Esophagus squamous epithelium (tissue), 5 donors: Measurements from ENCODE around the gene CMAS. TPM values are rescaled to one million over a fixed set of nuclear protein-coding genes. Genes with fewer than 3 reads are reported as not detected.
"Not testable (repeated sequence)": the region's sequence is repeated elsewhere in the genome, so short reads cannot be mapped to it uniquely, and the experiment has no call there.

Source experiments
- DNase-seq: peaks from one replicate; lab custom pipeline; 2025; lab: John Stamatoyannopoulos, UW
- H3K27ac ChIP-seq, 4 donors: fragments of 200-600 bp; sonication (generic); one replicate each; pipeline ENCODE4 v1.5.1; 2016 to 2019; ENCODE audit warnings: mild to moderate bottlenecking in 1 of 4
- H3K27me3 ChIP-seq, 4 donors: fragments of 200-600 bp; sonication (generic); 1 replicate in 3 of 4; 2 replicates in 1 of 4; pipeline versions ENCODE4 v1.5.1 to v1.6.0; 2017 to 2021; ENCODE audit warnings: antibody characterized with exemption in 1 of 4
- H3K36me3 ChIP-seq, 3 donors: fragments of 200-600 bp; sonication (generic); one replicate each; pipeline ENCODE4 v1.5.1; 2016 to 2019
- H3K4me1 ChIP-seq, 3 donors: fragments of 200-600 bp; sonication (generic); one replicate each; pipeline ENCODE4 v1.5.1; 2017 to 2019
- H3K4me3 ChIP-seq, 4 donors: fragments of 200-600 bp; sonication (generic); 1 replicate in 3 of 4; 2 replicates in 1 of 4; pipeline ENCODE4 v1.5.1; 2016 to 2019; ENCODE audit warnings: mild to moderate bottlenecking in 2 of 4, moderate library complexity in 1 of 4
- H3K9me3 ChIP-seq, 3 donors: fragments of 200-600 bp; sonication (generic); one replicate each; pipeline ENCODE4 v1.5.1; 2016 to 2019
- POLR2A ChIP-seq, 4 donors: fragments of 450-650 bp; IDR thresholded peaks; one replicate each; pipeline ENCODE4 v1.6.1; 2017; ENCODE audit warnings: antibody characterized with exemption in 4 of 4, mild to moderate bottlenecking in 4 of 4, moderate library complexity in 3 of 4
- whole genome bisulfite sequencing, 2 donors: methylation state at CpG; one replicate each; pipeline ENCODE4 v1.1.5; 2018; 5-methylcytosine and 5-hydroxymethylcytosine counted together
- intact Hi-C: fragments of 100-400 bp; cut with DNase I; formaldehyde crosslinking; loops from one replicate; pipeline ENCODE4 v1.15.0; 2022
- total RNA-seq, 4 donors: library from RNA; depleted of rRNA; stranded (reverse); fragments of >200 nt; gene quantifications; one replicate each; pipeline ENCODE4 v1.1.0, GENCODE V29; 2016
- TF ChIP-seq, protein P1 (sequence below), 6 experiments: fragments of 450-650 bp in 4 of 6; fragments of 200-600 bp in 2 of 6; sonication (generic) in 2 of 6; IDR thresholded peaks; one replicate each; pipeline ENCODE4 v1.5.1; 2016 to 2019; ENCODE audit warnings: antibody characterized with exemption in 6 of 6, mild to moderate bottlenecking in 4 of 6, moderate library complexity in 4 of 6
- donor health status: DM: yes; HTN: yes; CAD: no.

The CMAS gene
- total RNA-seq, 4 donors from 2014 or later, result 46.5 to 61.8 (median 52.5) TPM

DNA sequence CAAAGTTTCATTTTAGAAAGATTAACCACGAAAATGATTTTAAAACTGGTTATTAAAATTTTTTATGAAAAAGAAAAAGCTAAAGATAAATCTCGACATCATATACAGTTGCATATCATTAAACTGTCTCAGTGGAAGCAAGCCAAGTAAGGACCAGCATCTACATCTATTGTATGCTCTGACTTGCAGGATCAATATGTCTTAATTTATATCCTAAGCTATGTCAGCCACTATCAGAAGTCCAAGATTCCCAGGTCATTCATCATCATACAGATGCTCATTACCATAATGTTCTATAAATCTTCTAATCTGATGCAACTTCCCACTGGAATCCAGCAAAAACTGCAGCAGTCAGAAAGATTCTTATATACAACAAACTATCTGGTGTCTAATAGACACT, 43.5 kb downstream of the CMAS start:
- Histone ChIP-seq H3K9me3 (no peaks in the 10 kb centered on the region), H3K27ac (no peak overlapping the region), H3K4me3 (no peak overlapping the region), H3K36me3 (no peaks in the 10 kb centered on the region), H3K4me1 (no peaks in the 10 kb centered on the region), H3K27me3 (no peaks in the 10 kb centered on the region)
- intact Hi-C loops, result loop anchor here (10.0 kb wide), 1 partner anchor 355 kb away; no protein-coding TSS in a partner anchor
- WGBS, 2 donors, result 87 to 88% methylated on average over 2 of the region's 2 CpGs
- no peak for DNase-seq
- TF ChIP-seq, protein P1, sequence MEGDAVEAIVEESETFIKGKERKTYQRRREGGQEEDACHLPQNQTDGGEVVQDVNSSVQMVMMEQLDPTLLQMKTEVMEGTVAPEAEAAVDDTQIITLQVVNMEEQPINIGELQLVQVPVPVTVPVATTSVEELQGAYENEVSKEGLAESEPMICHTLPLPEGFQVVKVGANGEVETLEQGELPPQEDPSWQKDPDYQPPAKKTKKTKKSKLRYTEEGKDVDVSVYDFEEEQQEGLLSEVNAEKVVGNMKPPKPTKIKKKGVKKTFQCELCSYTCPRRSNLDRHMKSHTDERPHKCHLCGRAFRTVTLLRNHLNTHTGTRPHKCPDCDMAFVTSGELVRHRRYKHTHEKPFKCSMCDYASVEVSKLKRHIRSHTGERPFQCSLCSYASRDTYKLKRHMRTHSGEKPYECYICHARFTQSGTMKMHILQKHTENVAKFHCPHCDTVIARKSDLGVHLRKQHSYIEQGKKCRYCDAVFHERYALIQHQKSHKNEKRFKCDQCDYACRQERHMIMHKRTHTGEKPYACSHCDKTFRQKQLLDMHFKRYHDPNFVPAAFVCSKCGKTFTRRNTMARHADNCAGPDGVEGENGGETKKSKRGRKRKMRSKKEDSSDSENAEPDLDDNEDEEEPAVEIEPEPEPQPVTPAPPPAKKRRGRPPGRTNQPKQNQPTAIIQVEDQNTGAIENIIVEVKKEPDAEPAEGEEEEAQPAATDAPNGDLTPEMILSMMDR (IDR thresholded peaks at IDR 0.05), result no peak
- no peak for TF ChIP-seq POLR2A (IDR thresholded peaks at IDR 0.05)

DNA sequence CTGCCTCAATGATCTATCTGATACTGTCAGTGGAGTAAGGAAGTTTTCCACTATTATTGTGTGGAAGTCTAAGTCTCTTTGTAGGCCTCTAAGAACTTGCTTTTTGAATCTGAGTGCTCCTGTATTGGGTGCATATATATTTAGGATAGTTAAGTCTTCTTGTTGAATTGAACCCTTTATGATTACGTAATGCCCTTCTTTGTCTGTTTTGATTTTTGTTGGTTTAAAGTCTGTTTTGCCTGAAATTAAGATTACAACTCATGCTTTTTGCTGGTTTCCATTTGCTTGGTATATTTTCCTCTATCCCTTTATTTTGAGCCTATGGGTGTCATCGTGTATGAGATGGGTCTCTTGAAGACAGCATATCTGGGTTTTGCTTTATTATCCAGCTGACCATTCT, 53.0 kb downstream of the CMAS start:
- H3K9me3 ChIP-seq, H3K27ac ChIP-seq, H3K36me3 ChIP-seq, DNase-seq, H3K4me3 ChIP-seq, intact Hi-C loops, H3K27me3 ChIP-seq: not testable (repeated sequence)
- WGBS, 2 donors, result 94 to 96% methylated on average over 2 of the region's 2 CpGs
- H3K4me1 ChIP-seq, result peaks cover 7 to 16% (median 13%) of the 10 kb centered on the region in 3 donors

DNA sequence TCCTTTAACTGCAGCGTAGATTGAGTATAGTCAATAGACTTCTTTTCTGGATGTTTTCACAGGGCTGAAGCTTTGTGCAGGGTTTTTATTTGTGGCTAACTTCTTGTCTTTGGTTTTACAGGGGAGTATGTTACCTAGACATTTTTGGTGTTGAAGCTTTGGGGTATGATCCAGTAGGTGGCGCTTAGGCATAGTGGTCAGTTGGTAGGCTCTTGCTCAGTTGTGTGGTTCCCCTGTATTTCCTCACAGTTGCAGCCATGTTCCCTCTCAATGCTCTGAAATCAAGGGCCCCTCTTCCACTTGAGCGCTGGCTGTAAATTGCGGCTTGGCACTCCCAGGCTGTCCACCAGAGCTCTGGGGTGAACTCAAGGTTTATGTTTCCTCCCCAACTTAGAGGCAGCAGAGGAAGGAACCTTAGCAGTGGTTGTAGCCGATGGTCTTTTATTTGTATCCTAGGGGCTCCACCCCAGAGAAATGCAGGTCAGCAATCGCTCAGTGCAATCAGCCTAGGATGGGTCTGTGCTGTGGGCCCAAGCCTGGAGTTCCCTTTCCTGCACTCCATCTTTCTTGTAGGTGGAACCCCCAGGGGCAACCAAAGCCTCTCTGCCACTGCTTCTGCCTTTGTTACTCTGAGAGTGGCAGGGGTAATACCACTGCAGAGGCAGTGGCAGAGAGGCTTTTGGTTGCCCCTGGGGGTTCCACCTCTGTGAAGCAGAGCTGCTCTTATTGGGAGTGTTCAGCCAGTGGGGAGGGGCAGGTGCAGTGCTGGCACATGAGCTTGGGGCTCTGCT, 55.1 kb downstream of the CMAS start:
- no peaks in the 10 kb centered on the region for H3K27me3 ChIP-seq
- H3K27ac ChIP-seq, result peak overlapping the region in 1 of 4 donors; percentile 28
- intact Hi-C loops, result loop anchor here (10.0 kb wide), 1 partner anchor 234 kb away; the partner anchor contains the start of gene ST8SIA1
- WGBS, 2 donors, result 72 to 74% methylated on average over 3 of the region's 6 CpGs
- TF ChIP-seq, protein P1 (IDR thresholded peaks at IDR 0.05), result peak; percentile 39 to 68 (median 45)
- no peak for TF ChIP-seq POLR2A (IDR thresholded peaks at IDR 0.05)
- no peaks in the 10 kb centered on the region for H3K36me3 ChIP-seq
- H3K9me3 ChIP-seq, result no peaks in the 10 kb centered on the region
- H3K4me1 ChIP-seq, result peaks cover 7 to 16% (median 13%) of the 10 kb centered on the region in 3 donors
- no peak overlapping the region for H3K4me3 ChIP-seq
- no peak for DNase-seq

DNA sequence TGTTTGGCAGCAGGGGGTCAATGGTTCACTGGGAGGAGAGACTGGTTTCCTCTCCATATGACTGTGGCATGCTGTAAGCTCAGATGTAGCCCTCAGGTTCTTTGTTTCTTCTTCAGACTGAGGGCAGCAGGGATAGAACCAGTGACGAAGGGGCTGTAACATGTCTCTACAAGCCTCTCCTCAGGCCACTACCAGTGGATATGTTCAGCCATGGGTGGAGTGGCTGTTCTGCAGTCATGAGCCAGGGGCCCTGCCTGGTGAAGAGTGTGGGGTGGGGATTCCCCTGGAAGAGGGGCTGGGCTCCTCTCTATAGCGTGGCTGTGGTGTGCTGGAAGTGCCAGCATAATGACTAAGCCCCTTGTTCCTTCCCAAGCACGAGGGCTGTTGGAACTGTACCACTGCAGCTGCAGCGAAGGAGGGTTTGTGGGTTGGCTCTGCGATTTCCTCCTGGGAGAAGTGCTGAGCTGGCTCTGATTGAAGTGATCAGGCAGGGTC, 55.8 kb downstream of the CMAS start:
- Histone ChIP-seq H3K36me3 (no peaks in the 10 kb centered on the region), H3K27me3 (no peaks in the 10 kb centered on the region), H3K4me3 (no peak overlapping the region), H3K27ac (peak overlapping the region in 1 of 4 donors; percentile 28), H3K9me3 (no peaks in the 10 kb centered on the region), H3K4me1 (peaks cover 7 to 16% (median 13%) of the 10 kb centered on the region in 3 donors)
- intact Hi-C loops, result loop anchor here (10.0 kb wide), 1 partner anchor 233 kb away; the partner anchor contains the start of gene ST8SIA1
- no peak for DNase-seq
- WGBS, 2 donors, result 43% methylated on average over 1 of the region's 5 CpGs; no CpG with 5 or more reads in 1 of the 2 donors
- TF ChIP-seq, protein P1 (IDR thresholded peaks at IDR 0.05), result no peak

DNA sequence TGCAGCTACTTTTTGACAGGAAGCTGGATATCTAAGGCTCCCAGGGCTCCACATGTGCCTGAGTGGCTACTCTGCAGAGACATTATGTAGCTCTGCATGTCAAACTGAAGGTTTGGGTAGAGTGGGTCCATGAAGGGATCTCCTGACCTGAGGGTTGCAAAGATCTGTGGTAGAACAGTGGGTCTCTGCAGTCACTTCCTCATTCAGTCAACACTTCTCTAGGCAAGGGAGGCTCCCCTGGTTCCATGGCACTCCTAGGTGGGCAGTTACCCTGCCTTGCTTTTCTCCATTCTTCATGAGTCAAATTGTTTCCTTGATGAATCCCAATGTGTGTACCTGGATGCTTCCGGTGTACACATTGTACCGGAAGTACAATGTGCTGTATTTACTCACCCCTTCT, 57.4 kb downstream of the CMAS start:
- TF ChIP-seq, protein P1 (IDR thresholded peaks at IDR 0.05), result no peak
- no peak for TF ChIP-seq POLR2A (IDR thresholded peaks at IDR 0.05)

More for the DNA sequence above, 57.4 kb downstream of the CMAS start:
- H3K4me1 ChIP-seq, result peaks cover 7 to 16% (median 13%) of the 10 kb centered on the region in 3 donors
- no peaks in the 10 kb centered on the region for H3K27me3 ChIP-seq
- 89 to 92% methylated on average over 2 of the region's 2 CpGs for WGBS, 2 donors
- H3K36me3 ChIP-seq, result no peaks in the 10 kb centered on the region
- H3K4me3 ChIP-seq, result no peak overlapping the region
- H3K9me3 ChIP-seq, result no peaks in the 10 kb centered on the region
- H3K27ac ChIP-seq, result no peak overlapping the region
- intact Hi-C loops, result loop anchor here (10.0 kb wide), 1 partner anchor 231 kb away; the partner anchor contains the start of gene ST8SIA1
- DNase-seq, result no peak
